ENCODE measurements around the gene TRAF3IP1.

- TF ChIP-seq POLR2AphosphoS5 (IDR thresholded peaks at IDR 0.05; ENCODE audit: low read depth, low read length) (no peak), POLR2A (IDR thresholded peaks at IDR 0.05; ENCODE audit: low read depth, low read length) (no peak)
These were observed 6.9 kb upstream of the TRAF3IP1 start for GRCh38 chr2:238313289-238313990.
